PC-3 (cell line): Measurements from ENCODE around the gene CEP85L. TPM values are rescaled to one million over a fixed set of nuclear protein-coding genes. Genes with fewer than 3 reads are reported as not detected.

ENCODE experiments used
- ATAC-seq: fragments of 200-7000 bp; cut with Tn5 transposase; 2 replicates; pipeline ENCODE4 v1.9.1; 2020; ENCODE audit warnings: mild to moderate bottlenecking, moderate library complexity
- BruUV-seq: library from RNA; stranded (reverse); fragments of 400-500 nt; replicated peaks from 2 replicates; lab custom pipeline; 2021; lab: Mats Ljungman, UMichigan
- CTCF ChIA-PET: fragments of 300-600 bp; sonication (Branson Sonifier 250); formaldehyde crosslinking; loops from one replicate; lab custom pipeline; 2022; ENCODE audit warnings: antibody characterized with exemption; lab: Charles Lee
- POLR2A ChIA-PET: fragments of 300-600 bp; sonication (Branson Sonifier 250); formaldehyde crosslinking; loops from one replicate; lab custom pipeline; 2022; ENCODE audit warnings: antibody characterized with exemption; ENCODE audit not compliant: unreplicated experiment; lab: Charles Lee
- DNase-seq: peaks from one replicate; pipeline ENCODE4 v3.0.0-alpha.2; 2015
- H2AFZ ChIP-seq: fragments of 300-600 bp; sonication (generic); 2 replicates; pipeline ENCODE4 v1.6.0; 2016; ENCODE audit warnings: antibody characterized with exemption, low read length
- H3F3A ChIP-seq: fragments of 300-600 bp; sonication (generic); one replicate; pipeline ENCODE4 v1.6.0; 2017; ENCODE audit warnings: antibody characterized with exemption, low read length, control low read depth, mild to moderate bottlenecking; ENCODE audit not compliant: unreplicated experiment
- H3K27ac ChIP-seq: fragments of 300-600 bp; sonication (generic); 2 replicates; pipeline ENCODE4 v1.5.1; 2016; ENCODE audit warnings: mild to moderate bottlenecking, low read length
- H3K27me3 ChIP-seq: fragments of 300-600 bp; sonication (generic); 2 replicates; pipeline ENCODE4 v1.6.1; 2016; ENCODE audit warnings: low read length, mixed read lengths
- H3K36me3 ChIP-seq: fragments of 300-600 bp; sonication (generic); 2 replicates; pipeline ENCODE4 v1.6.1; 2016; ENCODE audit warnings: low read depth, mixed run types, low read length, mixed read lengths
- H3K4me1 ChIP-seq: fragments of 300-600 bp; sonication (generic); 2 replicates; pipeline ENCODE4 v1.5.1; 2016; ENCODE audit warnings: low read length; ENCODE audit not compliant: insufficient read depth
- H3K4me2 ChIP-seq: fragments of 300-600 bp; sonication (generic); 2 replicates; pipeline ENCODE4 v1.6.0; 2016; ENCODE audit warnings: low read length
- H3K4me3 ChIP-seq: fragments of 300-600 bp; sonication (generic); 2 replicates; pipeline ENCODE4 v1.5.1; 2016; ENCODE audit warnings: mild to moderate bottlenecking, low read length, mixed read lengths
- H3K79me2 ChIP-seq: fragments of 300-600 bp; sonication (generic); 2 replicates; pipeline ENCODE4 v1.6.1; 2017; ENCODE audit warnings: low read length, mixed read lengths
- H3K9ac ChIP-seq: fragments of 300-600 bp; sonication (generic); 2 replicates; pipeline ENCODE4 v1.6.0; 2016; ENCODE audit warnings: mild to moderate bottlenecking, low read length
- H3K9me2 ChIP-seq: fragments of 300-600 bp; sonication (generic); replicated peaks from 2 replicates; pipeline ENCODE4 v1.6.1; 2016; ENCODE audit warnings: mixed run types, low read length, mixed read lengths
- H3K9me3 ChIP-seq: fragments of 300-600 bp; sonication (generic); 2 replicates; pipeline ENCODE4 v1.6.1; 2016; ENCODE audit warnings: low read length, mixed read lengths
- H4K20me1 ChIP-seq: fragments of 300-600 bp; sonication (generic); 2 replicates; pipeline ENCODE4 v1.6.1; 2016; ENCODE audit warnings: low read length, mixed read lengths
- CTCF ChIP-seq: fragments of 300-600 bp; sonication (generic); conservative IDR thresholded peaks from 2 replicates; pipeline ENCODE4 v1.5.1; 2017; ENCODE audit warnings: antibody characterized with exemption, low read depth, mild to moderate bottlenecking, low read length
- EZH2 ChIP-seq: fragments of 300-600 bp; sonication (generic); IDR thresholded peaks from one replicate; pipeline ENCODE4 v1.6.1; 2017; ENCODE audit warnings: antibody characterized with exemption, mild to moderate bottlenecking, low read length; ENCODE audit not compliant: unreplicated experiment
- EZH2phosphoT487 ChIP-seq: fragments of 300-600 bp; sonication (generic); IDR thresholded peaks from 2 replicates; pipeline ENCODE4 v1.6.1; 2018; ENCODE audit warnings: mild to moderate bottlenecking, antibody characterized with exemption, low read length, borderline replicate concordance
- intact Hi-C: fragments of 100-400 bp; cut with micrococcal nuclease; formaldehyde crosslinking; loops from 2 replicates; pipeline ENCODE4 v1.9.0; 2023
- total RNA-seq: library from RNA; depleted of rRNA; stranded (reverse); fragments of >200 nt; gene quantifications from 2 replicates; pipeline ENCODE4 v1.2.3, GENCODE V29; 2014

Gene CEP85L
- total RNA-seq, 1 experiment from 2014 or later: 7.8 TPM

GRCh38 chr6:118602300-118602699, 49.1 kb downstream of the CEP85L start:
- ATAC-seq (no peak), DNase-seq (no peak)
- Histone ChIP-seq H3K36me3 (no peaks in the 10 kb centered on the region), H3K27me3 (no peaks in the 10 kb centered on the region), H3K9ac (no peak overlapping the region), H3K4me3 (no peak overlapping the region), H3K27ac (no peak overlapping the region), H2AFZ (no peak overlapping the region), H3K4me2 (no peak overlapping the region), H3F3A (no peaks in the 10 kb centered on the region), H3K9me3 (no peaks in the 10 kb centered on the region), H3K4me1 (no peaks in the 10 kb centered on the region), H3K9me2 (no peaks in the 10 kb centered on the region), H3K79me2 (no peaks in the 10 kb centered on the region), H4K20me1 (no peaks in the 10 kb centered on the region)
- ChIA-PET POLR2A (no interaction called here), CTCF (no interaction called here)
- BruUV-seq: no TSS peak
- intact Hi-C loops: no loop called here
- TF ChIP-seq EZH2phosphoT487 (no peak), EZH2 (no peak), CTCF (no peak)

GRCh38 chr6:118598324-118598723, 53.1 kb downstream of the CEP85L start:
- Histone ChIP-seq H2AFZ (no peak overlapping the region), H3K79me2 (no peaks in the 10 kb centered on the region), H3F3A (no peaks in the 10 kb centered on the region), H3K36me3 (no peaks in the 10 kb centered on the region), H3K4me1 (no peaks in the 10 kb centered on the region), H3K4me3 (no peak overlapping the region), H3K9me3 (no peaks in the 10 kb centered on the region), H3K27ac (no peak overlapping the region), H3K9me2 (no peaks in the 10 kb centered on the region), H3K9ac (no peak overlapping the region), H4K20me1 (no peaks in the 10 kb centered on the region), H3K27me3 (no peaks in the 10 kb centered on the region), H3K4me2 (no peak overlapping the region)
- ChIA-PET CTCF (no interaction called here), POLR2A (no interaction called here)
- no TSS peak for BruUV-seq
- intact Hi-C loops: no loop called here
- DNase-seq (no peak), ATAC-seq (no peak)
- no peak for TF ChIP-seq EZH2phosphoT487
- no peak for TF ChIP-seq EZH2
- TF ChIP-seq CTCF: no peak

DNA sequence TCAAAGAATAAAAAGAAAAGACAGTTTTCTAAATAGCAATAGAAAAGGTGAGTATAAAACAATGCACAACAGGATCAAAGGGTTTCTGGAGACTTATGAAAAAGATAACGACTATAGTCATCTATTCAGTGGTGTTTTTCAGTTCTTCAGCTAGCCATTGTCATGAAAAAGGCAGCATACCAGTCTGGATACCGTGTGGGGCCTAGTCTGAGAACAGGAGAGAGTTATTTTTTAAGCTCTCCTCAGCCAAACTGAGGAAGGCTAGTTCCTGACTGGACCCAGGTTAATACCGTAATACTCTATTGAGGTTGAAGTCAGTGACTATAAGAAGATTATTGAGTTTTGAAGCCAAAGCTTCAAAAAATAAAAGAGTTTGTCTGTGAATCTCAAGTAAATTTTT, 53.8 kb downstream of the CEP85L start:
- TF ChIP-seq CTCF (no peak), EZH2phosphoT487 (no peak), EZH2 (no peak)
- H3K9me3 ChIP-seq: no peaks in the 10 kb centered on the region
- H3K9ac ChIP-seq: no peak overlapping the region
- no peaks in the 10 kb centered on the region for H3K36me3 ChIP-seq
- H2AFZ ChIP-seq: no peak overlapping the region
- BruUV-seq: no TSS peak
- no peaks in the 10 kb centered on the region for H4K20me1 ChIP-seq
- ATAC-seq: no peak
- ChIA-PET POLR2A (no interaction called here), CTCF (no interaction called here)
- no peaks in the 10 kb centered on the region for H3F3A ChIP-seq
- H3K4me1 ChIP-seq: no peaks in the 10 kb centered on the region
- H3K4me3 ChIP-seq: no peak overlapping the region
- H3K9me2 ChIP-seq: no peaks in the 10 kb centered on the region
- no peaks in the 10 kb centered on the region for H3K79me2 ChIP-seq
- intact Hi-C loops: no loop called here
- no peak overlapping the region for H3K27ac ChIP-seq
- no peaks in the 10 kb centered on the region for H3K27me3 ChIP-seq
- DNase-seq: no peak
- H3K4me2 ChIP-seq: no peak overlapping the region
